ENCODE data around the gene CACNA2D1.
"Not testable (repeated sequence)": the region's sequence is repeated elsewhere in the genome, so short reads cannot be mapped to it uniquely, and the experiment has no call there.

CACNA2D1 gene

GRCh38 chr7:82434275-82435022 lies 9.1 kb downstream of the CACNA2D1 start:
- no peak for DNase-seq (ENCODE audit: low spot score)

GRCh38 chr7:82433507-82433906 lies 10.1 kb downstream of the CACNA2D1 start:
- no peak for DNase-seq (ENCODE audit: low spot score)

GRCh38 chr7:82432743-82433142 lies 10.8 kb downstream of the CACNA2D1 start:
- not testable (repeated sequence) for DNase-seq (ENCODE audit: low spot score)

- DNase-seq (ENCODE audit: low spot score): no peak
Measured at GRCh38 chr7:82430500-82431465, 12.8 kb downstream of the CACNA2D1 start.

GRCh38 chr7:82429408-82429807 lies 14.2 kb downstream of the CACNA2D1 start:
- no peak for DNase-seq (ENCODE audit: low spot score)

- no peak for DNase-seq (ENCODE audit: low spot score)
Measured at GRCh38 chr7:82428186-82428961, 15.2 kb downstream of the CACNA2D1 start.

- DNase-seq (ENCODE audit: low spot score): no peak
Measured at GRCh38 chr7:82423446-82423845, 20.1 kb downstream of the CACNA2D1 start.

GRCh38 chr7:82419200-82419599 lies 24.4 kb downstream of the CACNA2D1 start:
- DNase-seq (ENCODE audit: low spot score): no peak

- DNase-seq (ENCODE audit: low spot score): no peak
Measured at GRCh38 chr7:82417898-82418297, 25.7 kb downstream of the CACNA2D1 start.

- DNase-seq (ENCODE audit: low spot score): no peak
Measured at GRCh38 chr7:82416402-82416801, 27.2 kb downstream of the CACNA2D1 start.

- DNase-seq (ENCODE audit: low spot score): no peak
Measured at GRCh38 chr7:82414389-82414788, 29.2 kb downstream of the CACNA2D1 start.

- DNase-seq (ENCODE audit: low spot score): no peak
Measured at GRCh38 chr7:82413237-82413636, 30.3 kb downstream of the CACNA2D1 start.

GRCh38 chr7:82411732-82412131 lies 31.8 kb downstream of the CACNA2D1 start:
- DNase-seq (ENCODE audit: low spot score): no peak

- DNase-seq (ENCODE audit: low spot score): no peak
Measured at GRCh38 chr7:82410461-82410860, 33.1 kb downstream of the CACNA2D1 start.

- DNase-seq (ENCODE audit: low spot score): no peak
Measured at GRCh38 chr7:82406937-82407336, 36.6 kb downstream of the CACNA2D1 start.

GRCh38 chr7:82405301-82405700 lies 38.3 kb downstream of the CACNA2D1 start:
- no peak for DNase-seq (ENCODE audit: low spot score)

GRCh38 chr7:82404652-82405051 lies 38.9 kb downstream of the CACNA2D1 start:
- DNase-seq (ENCODE audit: low spot score): no peak

- no peak for DNase-seq (ENCODE audit: low spot score)
Measured at GRCh38 chr7:82404094-82404493, 39.5 kb downstream of the CACNA2D1 start.

GRCh38 chr7:82397879-82398524 lies 45.6 kb downstream of the CACNA2D1 start:
- DNase-seq (ENCODE audit: low spot score): no peak

GRCh38 chr7:82396343-82396742 lies 47.2 kb downstream of the CACNA2D1 start:
- DNase-seq (ENCODE audit: low spot score): no peak

- no peak for DNase-seq (ENCODE audit: low spot score)
Measured at GRCh38 chr7:82395147-82395546, 48.4 kb downstream of the CACNA2D1 start.

- no peak for DNase-seq (ENCODE audit: low spot score)
Measured at GRCh38 chr7:82393840-82394220, 49.7 kb downstream of the CACNA2D1 start.

All from RKO (cell line).